Activated CD8-positive, alpha-beta memory T cell treated with anti-CD3 and anti-CD28 coated beads for 24 hours (primary cell): ENCODE results near the gene SAMD8.
"Not testable (repeated sequence)": the region's sequence is repeated elsewhere in the genome, so short reads cannot be mapped to it uniquely, and the experiment has no call there.

ENCODE experiments used
- DNase-seq: peaks from one replicate; pipeline ENCODE4 v3.0.0-alpha.2; 2020

Gene SAMD8

GRCh38 chr10:75143353-75143752 is 31.9 kb downstream of the SAMD8 start:
- no peak for DNase-seq

- DNase-seq: no peak
These were observed 34.1 kb downstream of the SAMD8 start for GRCh38 chr10:75145590-75145989.

GRCh38 chr10:75146780-75147179 is 35.3 kb downstream of the SAMD8 start:
- DNase-seq: no peak

- no peak for DNase-seq
These were observed 39.2 kb downstream of the SAMD8 start for GRCh38 chr10:75150656-75151055.

GRCh38 chr10:75159519-75159918 is 48.1 kb downstream of the SAMD8 start:
- DNase-seq: no peak

GRCh38 chr10:75165684-75166622 is 54.5 kb downstream of the SAMD8 start:
- DNase-seq: no peak

GRCh38 chr10:75166623-75166972 is 55.1 kb downstream of the SAMD8 start:
- no peak for DNase-seq

- no peak for DNase-seq
These were observed 56.8 kb downstream of the SAMD8 start for GRCh38 chr10:75168275-75168674.

GRCh38 chr10:75170215-75170614 is 58.8 kb downstream of the SAMD8 start:
- no peak for DNase-seq

- DNase-seq: no peak
These were observed 63.6 kb downstream of the SAMD8 start for GRCh38 chr10:75175046-75175445.

- DNase-seq: peak; percentile 38
These were observed 64.6 kb downstream of the SAMD8 start for GRCh38 chr10:75176046-75176445.

GRCh38 chr10:75176736-75177135 is 65.3 kb downstream of the SAMD8 start:
- DNase-seq: no peak

- no peak for DNase-seq
These were observed 68.3 kb downstream of the SAMD8 start for GRCh38 chr10:75179657-75180177.

- DNase-seq: no peak
These were observed 69.1 kb downstream of the SAMD8 start for GRCh38 chr10:75180592-75180991.

- no peak for DNase-seq
These were observed 69.6 kb downstream of the SAMD8 start for GRCh38 chr10:75181073-75181472.

- DNase-seq: no peak
These were observed 74.9 kb downstream of the SAMD8 start for GRCh38 chr10:75186310-75186709.

GRCh38 chr10:75187961-75188426 is 76.5 kb downstream of the SAMD8 start:
- peak; percentile 77 for DNase-seq

- not testable (repeated sequence) for DNase-seq
These were observed 77.1 kb downstream of the SAMD8 start for GRCh38 chr10:75188522-75188921.

GRCh38 chr10:75189266-75190096 is 78.0 kb downstream of the SAMD8 start:
- DNase-seq: peak; percentile 40

GRCh38 chr10:75191821-75192568 is 80.5 kb downstream of the SAMD8 start:
- DNase-seq: no peak

- peak; percentile 5 for DNase-seq
These were observed 83.2 kb downstream of the SAMD8 start for GRCh38 chr10:75194625-75195024.

- DNase-seq: no peak
These were observed 83.7 kb downstream of the SAMD8 start for GRCh38 chr10:75195035-75195763.
